IPS DF 19.7 (cell line): ENCODE results near the gene UBTD2.

Source experiments
- DNase-seq: peaks from one replicate; pipeline ENCODE4 v3.0.0-alpha.2; 2013; ENCODE audit warnings: low read depth, low spot score

The UBTD2 gene

GRCh38 chr5:172171118-172171517, 112.4 kb downstream of the UBTD2 start:
- DNase-seq: no peak

DNA sequence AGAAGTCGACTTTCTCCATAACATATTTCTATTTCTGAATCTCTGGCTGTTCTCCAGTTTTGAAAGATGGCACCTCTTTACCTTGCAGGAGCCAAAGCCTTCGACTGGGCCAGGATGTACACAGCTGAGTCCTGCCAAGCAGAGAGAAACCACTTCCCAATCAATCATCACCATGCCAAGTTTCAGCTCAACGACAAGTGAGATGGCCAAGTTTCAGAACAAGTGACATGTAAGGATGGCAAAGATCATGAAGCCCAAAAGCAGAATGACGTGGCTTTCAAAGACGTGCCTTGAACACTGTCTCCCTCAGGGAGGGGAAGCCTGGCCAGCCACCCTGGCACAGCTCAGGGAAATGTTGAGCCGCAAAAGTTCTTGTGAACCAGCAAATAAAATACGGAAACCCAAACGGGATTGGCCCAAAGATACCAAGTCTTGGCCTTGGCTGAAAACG, 113.3 kb downstream of the UBTD2 start:
- no peak for DNase-seq

- no peak for DNase-seq
Measured at GRCh38 chr5:172169216-172169615, 114.3 kb downstream of the UBTD2 start.

DNA sequence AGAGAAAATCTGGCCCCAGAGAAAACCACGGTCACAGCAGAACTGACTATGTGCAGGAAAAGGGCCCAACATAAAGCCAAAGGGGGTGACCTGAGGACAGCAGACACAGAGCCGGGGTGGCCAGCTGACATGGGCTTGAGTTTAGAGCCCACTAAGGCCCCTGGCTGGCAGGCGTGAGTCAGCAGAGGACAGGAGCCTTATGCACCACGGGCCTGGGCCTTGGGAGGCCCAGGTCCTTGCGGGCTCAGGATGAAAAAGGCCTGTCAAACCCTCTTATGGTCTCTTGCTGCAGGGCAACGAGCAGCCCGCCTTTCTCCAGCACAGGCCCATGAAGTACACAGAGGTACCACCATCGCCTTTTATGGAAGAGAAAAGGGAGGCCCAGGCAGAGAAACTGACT, 115.3 kb downstream of the UBTD2 start:
- DNase-seq: no peak

DNA sequence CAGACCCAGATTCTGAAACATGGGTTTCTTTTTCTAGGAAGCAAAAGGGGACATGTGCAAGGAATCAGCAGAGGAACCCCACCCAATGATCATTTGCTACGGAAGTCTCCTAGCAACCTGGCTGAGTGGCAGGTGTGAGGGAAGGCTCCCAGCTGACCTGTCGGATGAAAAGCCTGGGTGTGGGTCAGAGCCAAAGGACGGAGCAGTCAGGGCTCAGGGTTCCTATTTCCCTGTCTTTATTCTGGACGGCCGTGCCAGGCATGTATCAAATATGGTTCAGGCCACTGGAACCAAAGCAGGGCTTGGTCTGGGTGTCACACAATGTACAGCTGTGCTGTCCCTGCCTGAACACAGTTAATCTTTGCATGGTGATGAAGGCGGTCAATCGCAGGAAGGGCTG, 115.7 kb downstream of the UBTD2 start:
- DNase-seq: no peak

DNA sequence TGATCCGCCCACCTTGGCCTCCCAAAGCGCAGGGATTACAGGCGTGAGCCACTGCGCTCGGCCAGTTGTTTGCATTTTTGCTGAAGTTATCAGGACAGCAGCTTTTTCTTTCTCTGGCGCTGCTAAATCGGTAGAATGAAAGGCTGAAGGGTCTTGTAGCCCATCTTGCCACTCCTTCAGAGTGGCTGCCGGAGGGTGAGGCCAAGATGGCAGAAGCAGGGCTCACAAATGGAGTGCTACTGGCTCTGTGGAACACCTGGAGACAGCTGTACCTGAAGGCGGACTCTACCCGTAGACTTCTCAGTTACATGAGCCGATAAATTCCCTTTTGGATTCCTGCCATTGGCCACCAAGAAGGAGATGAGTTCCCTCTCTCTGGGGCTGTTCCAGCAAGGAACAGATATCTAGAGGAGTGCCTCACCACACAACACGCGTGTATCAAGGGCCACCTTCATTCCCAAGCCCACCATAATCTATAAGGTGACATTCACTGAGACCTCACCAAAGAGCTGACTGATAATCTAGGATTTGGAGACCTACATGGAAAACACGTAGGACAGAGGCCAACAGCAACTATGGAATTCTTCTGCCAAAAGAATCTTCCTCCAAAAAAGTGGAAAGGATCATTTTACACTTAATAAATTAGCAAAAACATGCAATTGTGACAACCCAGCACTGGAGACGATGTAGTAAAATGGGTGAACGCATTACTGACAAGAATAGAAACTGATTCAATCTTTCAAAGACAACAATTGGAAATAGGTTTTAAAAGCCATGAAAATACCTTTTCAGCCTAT, 117.3 kb downstream of the UBTD2 start:
- no peak for DNase-seq

DNA sequence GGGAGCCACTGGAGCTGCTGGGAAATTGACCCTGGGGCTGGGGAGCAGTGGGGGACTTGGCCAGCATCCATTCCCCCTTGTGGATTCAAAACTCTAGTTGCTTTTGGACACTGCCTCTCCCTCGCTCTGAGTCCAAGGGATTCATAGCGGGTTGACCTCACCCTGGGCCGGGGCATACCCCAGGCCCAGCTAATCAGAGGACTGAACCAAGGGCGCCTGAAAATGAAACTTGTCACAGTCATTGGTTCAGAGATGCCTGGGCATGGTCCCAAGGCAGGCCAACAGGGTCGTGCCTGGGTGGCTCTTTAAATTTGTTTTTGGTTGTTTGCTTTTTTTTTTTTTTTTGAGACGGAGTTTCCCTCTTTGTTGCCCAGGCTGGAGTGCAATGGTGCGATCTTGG, 118.1 kb downstream of the UBTD2 start:
- no peak for DNase-seq

- DNase-seq: no peak
Measured at GRCh38 chr5:172164769-172165212, 118.8 kb downstream of the UBTD2 start.

DNA sequence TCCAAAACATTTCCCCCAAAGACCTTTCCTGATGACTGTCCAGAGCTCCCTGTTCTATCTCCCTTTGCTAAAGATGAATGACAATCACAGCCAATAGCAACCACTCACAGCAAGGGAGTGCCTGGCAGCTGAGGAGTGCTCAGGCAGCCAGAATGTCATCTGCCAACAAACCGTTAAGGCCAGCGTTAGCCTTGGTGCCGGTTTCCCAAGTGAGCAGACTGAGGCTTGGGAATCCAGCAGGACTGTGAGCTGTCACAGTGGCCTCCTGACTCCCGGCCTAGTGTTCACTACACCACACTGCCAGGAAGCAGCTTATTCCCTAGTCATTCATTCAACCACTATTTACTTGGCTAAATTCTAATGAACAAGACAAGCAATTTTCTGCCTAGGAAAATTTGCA, 120.2 kb downstream of the UBTD2 start:
- DNase-seq: no peak

- no peak for DNase-seq
Measured at GRCh38 chr5:172162987-172163343, 120.6 kb downstream of the UBTD2 start.

DNA sequence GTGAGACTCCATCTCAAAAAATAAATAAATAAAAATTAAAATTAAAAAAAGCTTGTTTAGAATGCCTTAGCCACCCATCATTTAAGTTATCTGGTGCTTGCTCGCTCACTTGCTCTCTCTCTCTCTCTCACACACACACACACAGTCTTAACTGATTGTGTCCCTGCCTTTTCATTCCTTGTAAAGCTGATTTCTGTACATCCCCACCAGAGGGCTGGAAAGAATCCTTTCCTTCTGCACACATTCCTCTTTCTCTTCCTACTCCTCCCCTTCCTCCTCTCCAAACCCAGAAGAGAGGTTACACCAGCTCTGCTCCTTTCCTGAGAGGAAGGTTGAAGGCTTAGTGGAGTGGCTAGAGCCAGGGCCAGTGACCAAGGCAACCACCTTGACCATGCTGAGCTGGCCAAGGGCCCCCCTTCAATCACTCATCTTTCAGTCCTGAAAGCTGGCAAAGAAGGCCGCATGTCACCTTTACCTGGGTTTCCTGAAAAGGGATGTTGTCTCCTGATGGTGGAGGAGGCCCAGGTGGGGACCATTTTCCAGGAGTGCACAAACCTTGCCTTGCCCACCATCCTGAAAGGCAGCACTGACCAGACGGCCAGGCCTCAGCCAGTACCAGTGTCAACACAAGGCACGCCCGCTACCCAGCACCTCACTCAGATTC, 121.1 kb downstream of the UBTD2 start:
- DNase-seq: no peak

DNA sequence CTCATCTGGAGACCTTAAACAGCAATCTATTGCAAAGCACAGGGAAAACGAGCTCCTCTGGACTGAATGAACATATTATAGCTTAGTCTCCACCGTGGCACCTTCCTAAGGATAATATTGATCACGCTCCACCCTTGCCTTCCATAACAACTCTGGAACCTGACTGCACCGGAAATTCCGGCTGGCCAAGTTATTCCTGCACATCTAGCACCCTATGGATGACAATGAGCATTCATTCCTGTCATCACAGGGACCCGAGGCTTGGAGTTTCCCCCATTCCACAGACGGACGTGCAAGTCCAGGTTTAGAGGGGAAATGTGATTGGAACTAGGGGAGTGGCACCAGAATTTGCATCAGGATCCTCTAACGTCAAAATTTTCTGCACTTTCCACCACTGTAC, 123.1 kb downstream of the UBTD2 start:
- DNase-seq: no peak
